Measurements from ENCODE around the gene TRAPPC5.

TRAPPC5 gene

DNA sequence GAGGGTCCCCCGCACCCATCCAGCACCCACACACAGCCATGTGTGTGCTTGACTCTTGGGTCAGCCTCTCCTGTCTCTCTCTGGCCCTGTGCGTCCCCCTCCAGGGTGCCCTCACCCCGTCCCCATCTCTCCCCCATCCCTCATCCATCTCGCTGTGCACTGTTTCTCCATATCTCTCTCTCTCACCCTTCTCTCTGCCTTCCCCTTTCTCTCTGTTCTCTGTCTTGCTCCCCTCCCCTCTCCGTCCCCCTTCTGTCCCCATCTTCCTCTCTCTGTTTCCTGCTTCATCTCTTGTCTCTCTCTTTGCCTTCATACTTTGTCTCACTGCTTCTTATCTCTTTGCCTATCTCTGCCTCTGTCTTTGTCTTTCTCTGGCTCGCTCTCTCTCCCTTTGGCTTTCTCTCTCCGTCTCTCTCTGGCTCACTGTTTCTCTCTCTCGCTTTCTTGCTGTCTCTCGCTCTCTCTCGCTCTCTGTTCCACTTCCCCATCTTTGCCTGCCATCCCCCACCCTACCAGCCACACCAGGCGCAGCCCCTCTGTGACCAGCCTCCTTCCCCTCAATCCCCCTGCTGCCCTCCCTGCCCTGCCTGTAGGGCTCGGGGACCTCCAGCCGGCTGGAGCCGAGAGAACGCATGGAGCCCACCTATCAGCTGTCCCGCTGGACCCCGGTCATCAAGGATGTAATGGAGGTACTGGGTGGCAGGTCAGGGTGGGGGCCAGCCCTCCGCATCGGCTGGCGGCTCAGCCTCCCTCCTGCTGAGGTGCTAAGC, 34.8 kb upstream of the TRAPPC5 start:
- no peak for DNase-seq (ENCODE audit: low spot score)

DNA sequence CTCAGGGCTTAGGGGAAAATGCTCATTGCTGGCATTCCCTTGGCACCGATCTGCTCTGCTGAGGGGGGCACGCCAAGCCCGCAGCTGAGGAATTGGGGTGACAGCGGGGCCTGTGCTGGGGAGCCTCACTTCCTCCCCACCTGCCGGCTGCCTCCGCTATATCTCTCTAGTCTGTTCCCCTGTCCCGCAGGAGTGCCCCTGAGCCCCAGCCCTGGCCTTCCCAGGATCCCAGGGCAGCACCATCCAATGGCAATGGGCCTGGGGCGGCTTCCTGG, 34.3 kb upstream of the TRAPPC5 start:
- DNase-seq (ENCODE audit: low spot score) = no peak

DNA sequence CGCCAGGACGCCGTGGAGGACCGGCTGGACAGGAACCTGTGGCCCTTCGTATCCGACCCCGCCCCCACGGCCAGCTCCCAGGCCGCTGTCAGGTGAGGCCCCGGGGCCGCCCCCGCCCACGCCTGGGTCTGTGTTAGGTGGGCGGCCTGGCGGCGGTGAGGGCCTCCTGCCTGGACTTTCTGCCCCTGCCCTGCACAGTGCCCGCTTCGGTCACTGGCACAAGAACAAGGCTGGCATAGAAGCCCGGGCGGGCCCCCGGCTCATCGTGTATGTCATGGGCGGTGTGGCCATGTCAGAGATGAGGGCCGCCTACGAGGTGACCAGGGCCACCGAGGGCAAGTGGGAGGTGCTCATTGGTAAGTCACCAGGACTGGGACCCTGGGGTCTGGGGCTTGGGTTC, 33.5 kb upstream of the TRAPPC5 start:
- no peak for DNase-seq (ENCODE audit: low spot score)

DNA sequence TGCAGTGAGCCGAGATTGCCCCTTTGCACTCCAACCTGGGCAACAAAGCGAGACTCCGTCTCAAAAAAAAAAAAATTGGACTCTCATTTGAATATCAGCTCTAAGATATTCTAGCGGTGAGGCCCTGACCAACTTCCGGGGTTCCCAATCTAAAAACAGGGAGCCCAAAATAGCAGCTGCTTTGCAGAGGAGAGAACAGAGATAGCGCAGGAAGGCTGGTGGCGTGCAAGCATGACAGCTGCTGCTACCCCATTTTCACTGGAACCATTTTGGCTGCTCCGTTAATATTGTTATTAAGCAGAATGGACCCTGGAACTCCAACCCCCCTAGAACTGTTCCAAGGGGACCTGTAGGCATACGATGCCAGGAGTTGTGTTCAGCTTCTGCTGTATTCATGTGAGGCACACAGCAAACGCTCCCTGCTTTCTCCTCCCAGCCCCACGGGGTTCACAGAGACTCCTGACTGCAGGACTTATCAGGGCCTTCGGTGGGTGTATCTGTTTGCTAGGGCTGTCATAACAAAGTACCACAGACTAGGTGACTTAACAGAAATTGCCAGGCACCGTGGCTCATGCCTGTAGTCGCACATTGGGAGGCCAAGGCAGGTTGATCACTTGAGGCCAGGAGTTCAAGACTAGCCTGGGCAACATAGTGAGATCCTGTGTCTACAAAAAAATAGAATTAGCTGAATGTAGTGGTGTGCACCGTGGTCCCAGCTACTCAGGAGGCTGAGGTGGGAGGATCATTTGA, 32.2 kb upstream of the TRAPPC5 start:
- no peak for DNase-seq (ENCODE audit: low spot score)

DNA sequence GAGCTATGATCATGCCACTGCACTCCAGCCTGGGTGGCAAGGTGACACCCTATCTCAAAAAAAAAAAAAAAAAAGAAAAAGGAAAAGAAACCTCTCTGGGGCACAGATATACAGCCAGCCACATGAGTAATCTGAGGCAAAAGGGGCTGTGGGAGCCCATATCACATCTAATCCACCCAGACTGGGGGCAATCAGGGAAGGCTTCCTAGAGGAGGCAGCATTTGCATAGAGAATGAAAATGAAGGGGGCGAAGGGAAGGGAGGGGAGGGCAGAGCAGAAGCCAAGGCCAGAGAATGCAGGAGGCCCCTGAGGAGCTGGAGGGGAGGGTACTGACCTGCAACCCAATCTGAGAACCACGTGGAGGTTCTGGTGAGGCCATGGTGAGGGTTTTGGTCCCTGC, 30.5 kb upstream of the TRAPPC5 start:
- no peak for DNase-seq (ENCODE audit: low spot score)

DNA sequence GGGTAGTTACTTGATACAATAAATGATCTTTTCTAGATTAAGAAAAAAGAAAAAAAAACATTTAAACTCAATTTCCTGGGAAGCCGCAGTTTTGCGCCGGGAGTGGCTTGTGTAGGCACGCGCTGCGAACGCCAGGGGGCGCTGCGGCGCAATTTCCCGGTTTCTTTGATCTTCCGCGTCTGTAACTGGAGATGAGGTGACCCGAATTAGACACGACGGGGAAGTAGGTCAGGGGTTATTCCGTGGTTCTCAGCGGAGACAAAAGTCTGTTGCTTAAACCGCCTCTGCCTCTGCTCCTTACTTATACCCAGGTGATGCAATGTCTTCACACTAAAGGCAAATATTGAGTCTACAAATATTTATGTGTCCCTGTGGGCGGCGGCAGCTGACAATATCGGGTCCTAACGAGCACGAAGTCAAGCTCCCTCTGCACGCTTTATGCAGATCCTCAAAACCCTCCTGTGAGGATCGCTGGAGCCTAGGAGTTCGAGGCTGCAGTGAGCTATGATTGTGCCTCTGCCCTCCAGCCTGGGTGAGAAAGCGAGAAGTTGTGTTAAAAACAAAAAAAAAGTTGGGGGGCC, 28.5 kb upstream of the TRAPPC5 start:
- DNase-seq (ENCODE audit: low spot score) = peak; percentile 73

DNA sequence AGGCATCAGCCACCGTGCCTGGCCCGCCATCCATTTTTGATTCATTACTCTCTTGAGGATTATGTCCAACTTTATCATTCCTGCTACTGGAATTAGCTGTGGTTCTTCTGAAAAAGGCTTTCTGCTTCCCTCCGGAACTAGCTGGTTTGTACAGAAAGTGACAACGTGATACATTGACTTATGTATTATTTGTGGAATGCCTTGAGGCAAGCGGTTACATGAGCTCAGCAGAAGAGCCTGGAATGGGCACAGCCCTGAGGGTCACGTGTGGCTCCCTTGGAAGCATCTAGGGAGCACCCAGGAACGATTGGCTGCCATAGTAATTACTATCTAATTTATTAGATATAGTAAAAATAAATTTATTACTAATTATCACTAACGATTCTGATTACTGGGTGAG, 26.2 kb upstream of the TRAPPC5 start:
- no peak for DNase-seq (ENCODE audit: low spot score)

DNA sequence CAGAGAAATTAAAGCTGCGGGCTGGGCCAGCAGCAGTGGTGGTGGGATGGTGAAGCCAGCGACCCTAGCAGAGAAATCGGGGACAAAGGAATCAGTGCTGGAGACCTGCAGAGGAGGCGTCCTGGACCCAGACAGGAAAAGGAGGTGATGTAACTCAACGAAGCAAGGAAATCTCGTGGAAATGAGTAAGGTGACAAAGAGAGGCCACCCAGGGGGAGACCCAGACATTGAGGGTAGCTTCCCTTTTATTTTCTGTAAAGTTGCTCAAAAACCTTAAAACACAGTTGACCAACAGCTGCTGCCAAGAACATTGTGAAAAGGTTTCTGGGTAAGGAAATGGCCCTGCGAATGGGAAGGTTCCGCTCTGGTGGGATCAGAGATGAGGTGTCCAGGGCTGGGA, 25.1 kb upstream of the TRAPPC5 start:
- no peak for DNase-seq (ENCODE audit: low spot score)

DNA sequence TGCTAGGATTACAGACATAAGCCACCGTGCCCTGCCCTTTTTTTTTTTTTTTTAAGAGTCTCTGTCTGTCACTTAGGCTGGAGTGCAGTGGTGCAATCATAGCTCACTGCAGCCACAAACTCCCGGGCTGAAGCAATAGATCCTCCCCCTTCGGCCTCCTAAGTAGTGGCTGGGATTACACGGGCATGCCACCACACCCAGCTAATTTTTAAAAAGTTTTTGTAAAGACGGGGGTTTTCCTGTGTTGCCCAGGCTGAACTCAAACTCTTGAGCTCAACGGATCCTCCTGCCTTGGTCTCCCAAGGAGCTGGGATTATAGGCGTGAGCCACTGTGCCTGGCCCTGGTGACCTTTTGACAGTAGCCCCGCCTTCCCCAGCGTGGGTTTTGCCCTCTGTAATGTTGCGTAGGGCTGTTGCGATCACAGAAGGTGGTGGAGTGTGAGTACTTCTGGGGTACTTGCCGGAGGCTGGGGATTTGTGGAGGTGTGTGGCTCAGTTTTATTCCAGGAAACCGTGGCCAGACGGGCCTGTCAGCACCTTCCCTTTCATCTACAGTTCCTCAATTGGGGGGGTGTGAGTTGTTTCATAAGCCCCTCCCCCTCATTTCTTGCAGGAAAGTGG, 23.4 kb upstream of the TRAPPC5 start:
- no peak for DNase-seq (ENCODE audit: low spot score)

DNA sequence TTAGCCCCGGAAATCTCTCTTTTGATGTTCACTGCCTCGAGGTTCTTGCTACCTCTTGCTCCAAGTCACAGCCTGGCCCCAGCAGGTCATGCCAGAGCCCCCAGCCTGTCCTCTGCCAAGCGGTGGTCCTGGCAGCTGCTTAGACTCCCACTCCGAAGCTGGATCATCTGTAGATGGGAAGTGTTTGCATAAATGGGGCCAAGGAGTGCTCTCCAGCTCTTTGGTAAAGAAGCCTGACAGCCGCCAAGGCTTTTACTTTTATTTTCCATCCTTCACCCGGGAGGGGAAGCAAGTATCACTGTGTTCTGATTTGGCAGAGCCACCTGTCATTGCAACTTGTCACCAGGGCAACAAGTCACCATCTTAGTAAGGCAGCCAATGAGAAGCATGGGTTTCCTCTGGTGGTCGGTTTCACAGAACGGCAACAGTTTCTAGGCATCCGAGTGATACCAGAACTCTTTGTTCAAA, 22.4 kb upstream of the TRAPPC5 start:
- peak; percentile 88 for DNase-seq (ENCODE audit: low spot score)

DNA sequence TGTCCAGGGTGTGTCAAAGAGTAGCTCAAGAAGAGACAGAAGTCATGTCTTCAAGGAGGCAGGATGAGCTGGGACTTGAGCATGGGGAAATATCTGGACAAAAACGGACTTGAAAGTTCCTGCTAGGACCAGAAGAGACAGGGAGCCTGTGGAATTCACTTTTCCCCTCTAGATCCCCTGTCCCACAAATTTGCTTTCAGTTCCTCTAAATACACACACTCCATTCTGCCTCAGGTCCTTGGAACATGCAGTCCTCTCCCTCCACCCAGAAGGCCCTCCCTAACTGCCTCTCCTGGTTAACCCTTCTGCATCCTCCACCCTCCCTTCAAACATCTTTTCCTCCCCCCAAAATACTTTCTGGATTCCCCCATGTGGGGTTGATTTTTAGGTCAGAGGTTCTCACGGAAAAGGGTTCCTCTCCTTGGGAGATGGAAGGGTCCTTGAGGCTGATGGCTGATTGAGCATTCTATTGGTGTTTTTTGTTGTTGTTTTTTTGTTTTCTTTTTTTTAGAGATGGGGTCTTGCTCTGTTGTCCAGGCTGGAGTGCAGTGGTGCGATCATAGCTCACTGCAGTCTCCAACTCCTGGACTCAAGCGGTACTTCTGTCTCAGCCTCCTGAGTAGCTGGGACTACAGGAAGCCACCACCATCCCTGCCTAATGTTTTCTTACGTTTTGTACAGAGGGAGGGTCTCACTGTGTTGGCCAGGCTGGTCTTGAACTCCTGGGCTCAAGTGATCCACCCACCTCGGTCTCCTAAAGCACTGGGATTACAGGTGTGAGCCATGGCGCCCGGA, 18.7 kb upstream of the TRAPPC5 start:
- no peak for DNase-seq (ENCODE audit: low spot score)

DNA sequence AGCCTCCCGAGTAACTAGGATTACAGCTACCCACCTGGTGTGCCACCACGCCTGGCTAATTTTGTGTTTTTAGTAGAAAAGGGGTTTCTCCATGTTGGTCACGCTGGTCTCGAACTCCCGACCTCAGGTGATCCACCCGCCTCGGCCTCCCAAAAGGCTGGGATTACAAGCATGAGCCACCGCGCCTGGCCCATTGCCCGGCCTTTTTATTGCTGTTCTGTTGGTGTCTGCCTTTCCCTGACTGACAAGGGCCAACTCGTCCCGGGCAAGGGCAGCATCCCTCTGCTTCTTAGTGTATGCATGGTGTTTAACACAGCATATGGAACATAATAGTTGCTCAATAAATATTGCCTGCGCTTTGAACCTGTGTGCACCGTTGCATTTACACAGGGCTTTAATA, 18.0 kb upstream of the TRAPPC5 start:
- DNase-seq (ENCODE audit: low spot score) = no peak

DNA sequence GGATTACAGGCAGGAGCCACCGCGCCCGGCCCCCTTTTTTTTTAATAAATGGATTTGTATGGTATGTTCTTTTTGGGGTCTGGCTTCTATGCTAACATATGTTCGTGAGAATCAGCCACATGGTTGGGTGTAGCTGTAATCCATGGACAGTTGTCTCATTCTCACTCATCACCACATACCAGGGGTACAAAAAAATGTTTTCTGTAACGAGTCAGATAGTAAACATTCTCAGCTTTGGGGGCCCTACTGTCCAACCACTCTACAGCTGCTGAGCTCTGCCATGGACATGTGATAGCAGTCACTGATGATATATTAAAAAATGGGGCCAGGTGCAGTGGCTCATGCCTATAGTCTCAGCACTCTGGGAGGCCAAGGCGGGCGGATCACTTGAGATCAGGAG, 16.9 kb upstream of the TRAPPC5 start:
- DNase-seq (ENCODE audit: low spot score) = no peak

DNA sequence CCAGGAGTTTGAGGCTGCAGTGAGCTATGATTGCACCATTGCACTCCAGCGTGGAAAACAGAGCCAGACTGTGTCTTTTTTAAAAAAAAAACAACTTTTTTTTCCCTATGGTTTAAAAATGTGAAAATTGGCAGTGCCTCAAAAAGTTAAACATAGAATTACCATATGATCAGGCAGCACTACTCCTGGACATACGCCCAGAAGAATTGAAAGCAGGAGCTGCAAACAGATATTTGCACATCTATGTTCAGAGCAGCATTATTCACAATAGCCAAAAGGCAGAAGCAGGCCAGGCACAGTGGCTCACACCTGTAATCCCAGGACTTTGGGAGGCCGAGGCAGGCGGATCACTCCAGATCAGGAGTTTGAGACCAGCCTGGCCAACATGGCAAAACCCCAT, 15.6 kb upstream of the TRAPPC5 start:
- peak; percentile 35 for DNase-seq (ENCODE audit: low spot score)

DNA sequence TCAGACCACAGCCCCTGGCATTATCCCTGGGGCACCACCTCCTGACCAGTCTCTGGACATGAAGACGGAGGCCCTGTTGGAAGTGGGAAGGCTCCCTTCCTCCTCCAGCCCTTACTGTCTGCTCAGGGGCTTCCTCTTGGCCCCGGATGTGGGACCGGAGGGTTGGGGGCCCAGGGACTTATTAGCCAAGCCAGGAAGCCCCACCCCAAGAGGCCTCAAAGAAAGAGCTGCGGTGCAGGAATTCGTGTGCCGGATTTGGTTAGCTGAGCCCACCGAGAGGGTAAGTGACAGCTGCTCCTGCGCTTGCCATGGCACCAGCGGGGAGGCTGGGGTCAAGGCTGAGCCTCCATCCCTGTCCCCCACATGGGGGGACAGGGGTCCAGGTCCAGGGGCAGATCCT, 11.8 kb upstream of the TRAPPC5 start, which contains the start of gene RETN:
Gene RETN, plus strand, starts transcription at position 208 of the 400 bp plus-strand sequence. CDS start 278 bp downstream, outside the sequence.
- no peak for DNase-seq (ENCODE audit: low spot score)

DNA sequence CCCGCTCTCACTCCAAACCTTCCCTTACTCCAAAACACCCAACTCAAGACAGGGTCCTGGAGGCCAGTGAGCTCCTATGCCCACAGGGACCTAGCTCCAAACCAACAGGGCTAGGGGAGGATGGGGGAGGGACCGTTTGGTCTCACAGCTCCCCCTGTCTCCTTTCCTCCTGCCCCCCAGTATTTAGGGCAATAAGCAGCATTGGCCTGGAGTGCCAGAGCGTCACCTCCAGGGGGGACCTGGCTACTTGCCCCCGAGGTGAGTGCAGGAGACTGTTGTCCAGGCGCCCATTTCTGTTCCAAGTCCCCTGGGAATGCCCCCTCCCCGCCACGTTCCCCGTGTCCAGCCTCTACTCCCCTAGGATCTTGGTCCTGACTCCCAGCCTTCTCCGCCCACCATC, 11.0 kb upstream of the TRAPPC5 start:
- no peak for DNase-seq (ENCODE audit: low spot score)

DNA sequence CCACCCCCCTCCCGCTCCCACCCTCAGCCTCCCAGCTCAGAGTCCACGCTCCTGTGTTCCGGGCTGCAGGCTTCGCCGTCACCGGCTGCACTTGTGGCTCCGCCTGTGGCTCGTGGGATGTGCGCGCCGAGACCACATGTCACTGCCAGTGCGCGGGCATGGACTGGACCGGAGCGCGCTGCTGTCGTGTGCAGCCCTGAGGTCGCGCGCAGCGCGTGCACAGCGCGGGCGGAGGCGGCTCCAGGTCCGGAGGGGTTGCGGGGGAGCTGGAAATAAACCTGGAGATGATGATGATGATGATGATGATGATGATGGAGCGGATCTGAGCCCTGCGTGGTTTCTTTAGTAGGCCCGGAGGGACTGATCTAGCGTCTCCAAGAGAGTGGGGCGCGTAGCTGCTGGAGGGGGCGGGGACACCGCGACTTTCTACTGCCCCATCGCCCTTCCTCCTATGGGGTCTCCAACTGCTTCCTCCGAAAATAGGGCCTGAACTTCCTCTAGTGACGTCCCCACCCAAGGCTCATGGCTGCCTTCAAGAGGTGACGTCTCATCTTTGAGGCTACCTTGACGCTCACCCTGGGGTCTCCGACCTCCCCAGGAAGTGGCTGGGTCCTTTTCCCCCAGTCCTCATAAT, 10.4 kb upstream of the TRAPPC5 start:
- peak; percentile 54 for DNase-seq (ENCODE audit: low spot score)

DNA sequence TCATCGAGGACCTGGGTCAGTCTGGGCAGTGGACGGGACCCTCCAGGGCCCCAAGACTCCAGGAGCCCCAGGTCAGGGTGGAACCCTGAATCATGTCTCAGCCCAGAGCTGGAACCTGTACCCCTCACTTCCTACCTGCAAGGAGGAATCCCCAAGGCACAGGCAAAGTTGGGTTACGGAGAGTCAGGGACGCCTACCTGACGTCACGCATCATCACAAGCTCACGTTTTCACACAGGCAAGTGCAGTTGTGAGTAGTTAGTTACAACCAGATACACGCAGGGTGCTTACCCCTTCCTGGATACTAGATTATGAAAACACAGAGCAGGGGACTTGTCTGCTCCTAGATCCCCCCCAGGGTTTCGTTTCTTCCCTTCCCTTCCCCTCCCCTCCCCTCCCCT, 9.8 kb upstream of the TRAPPC5 start:
- DNase-seq (ENCODE audit: low spot score) = no peak

DNA sequence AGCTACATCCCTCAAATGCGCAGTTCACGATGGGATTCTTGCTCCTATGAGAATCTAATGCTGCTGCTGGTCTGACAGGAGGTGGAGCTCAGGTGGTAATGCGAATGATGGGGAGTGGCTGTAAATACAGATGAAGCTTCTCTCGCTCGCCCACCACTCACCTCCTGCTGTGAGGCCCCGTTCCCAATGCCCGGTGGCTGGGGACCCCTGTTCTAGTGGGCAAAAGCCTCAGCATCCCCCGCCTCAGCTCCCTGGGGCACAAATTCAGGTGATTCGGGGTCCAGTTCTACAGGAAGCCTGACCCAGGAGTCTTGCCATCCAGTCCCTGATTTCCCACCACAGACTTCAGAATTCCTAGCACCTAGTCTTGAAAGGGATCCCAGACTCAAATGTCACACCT, 8.1 kb upstream of the TRAPPC5 start:
- no peak for DNase-seq (ENCODE audit: low spot score)

DNA sequence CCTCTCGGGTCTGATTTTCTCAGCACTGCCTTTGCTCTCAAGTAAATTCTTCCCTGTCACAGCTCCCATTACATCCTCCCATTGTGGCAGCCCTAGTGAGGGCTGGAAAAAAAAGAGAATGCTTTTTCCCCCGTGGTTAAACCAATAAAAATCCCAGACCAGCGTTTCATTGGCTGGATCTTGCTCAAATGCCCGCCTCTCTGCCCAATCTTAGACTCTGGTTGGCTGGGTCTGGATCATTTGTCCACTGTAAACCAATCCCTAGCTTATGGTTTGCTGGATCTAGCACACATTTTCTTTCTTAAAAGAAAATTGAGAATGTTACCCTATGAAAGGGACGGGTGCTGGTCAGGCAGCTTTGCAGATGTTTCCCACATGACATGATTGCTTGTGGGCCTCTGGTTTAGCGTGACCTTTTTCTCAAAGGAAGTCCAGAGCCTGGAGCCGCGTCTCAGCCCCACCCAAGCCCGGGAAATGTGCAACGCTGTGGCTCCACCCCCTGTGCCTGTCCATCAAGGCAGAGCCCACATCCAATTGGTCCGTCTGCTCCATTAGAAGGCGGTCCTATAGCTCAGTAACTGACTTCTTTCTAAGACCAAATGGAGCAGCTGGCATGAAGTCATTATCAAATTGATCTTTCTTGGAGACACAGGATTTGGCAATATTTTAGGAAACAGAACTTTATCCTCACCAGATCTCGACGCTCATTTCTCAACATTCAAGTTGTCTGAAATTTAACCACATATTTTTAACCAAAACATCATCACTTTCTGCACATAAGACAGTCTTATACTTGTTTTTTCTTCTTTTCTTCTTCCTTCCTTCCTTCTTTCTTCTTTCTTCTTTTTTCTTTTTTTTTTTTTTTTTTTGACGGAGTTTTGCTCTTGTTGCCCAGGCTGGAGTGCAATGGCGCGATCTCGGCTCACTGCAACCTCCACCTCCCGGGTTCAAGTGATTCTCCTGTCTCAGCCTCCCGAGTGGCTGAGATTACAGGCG, 6.3 kb upstream of the TRAPPC5 start:
- DNase-seq (ENCODE audit: low spot score) = peak; percentile 74

Measured in Ammon's horn (tissue), 1 donor.